G401.6 (cell line): Measurements from ENCODE around the gene SHROOM2.

Experiments
- FAIRE-seq: peaks from 2 replicates; lab custom pipeline; 2012; peaks lifted over from hg19 to GRCh38; lab: Jason Lieb, UNC

The SHROOM2 gene

GRCh38 chrX:9866633-9867032, 80.4 kb downstream of the SHROOM2 start:
- no peak for FAIRE-seq

GRCh38 chrX:9867226-9867625, 81.0 kb downstream of the SHROOM2 start:
- FAIRE-seq: no peak

- FAIRE-seq: no peak
Measured at GRCh38 chrX:9867753-9868152, 81.5 kb downstream of the SHROOM2 start.

- no peak for FAIRE-seq
Measured at GRCh38 chrX:9871701-9872268, 85.6 kb downstream of the SHROOM2 start.

GRCh38 chrX:9873360-9873759, 87.1 kb downstream of the SHROOM2 start:
- no peak for FAIRE-seq

GRCh38 chrX:9873952-9874351, 87.7 kb downstream of the SHROOM2 start:
- no peak for FAIRE-seq

- FAIRE-seq: no peak
Measured at GRCh38 chrX:9874483-9874882, 88.3 kb downstream of the SHROOM2 start.

- no peak for FAIRE-seq
Measured at GRCh38 chrX:9875801-9876200, 89.6 kb downstream of the SHROOM2 start.

GRCh38 chrX:9876201-9876600, 90.0 kb downstream of the SHROOM2 start:
- no peak for FAIRE-seq

GRCh38 chrX:9878146-9878820, 92.1 kb downstream of the SHROOM2 start:
- no peak for FAIRE-seq

GRCh38 chrX:9880237-9880636, 94.0 kb downstream of the SHROOM2 start:
- no peak for FAIRE-seq

- FAIRE-seq: no peak
Measured at GRCh38 chrX:9880870-9881269, 94.6 kb downstream of the SHROOM2 start.

- FAIRE-seq: no peak
Measured at GRCh38 chrX:9882669-9883446, 96.6 kb downstream of the SHROOM2 start.

GRCh38 chrX:9884031-9884779, 98.0 kb downstream of the SHROOM2 start:
- FAIRE-seq: no peak

- no peak for FAIRE-seq
Measured at GRCh38 chrX:9885150-9885549, 98.9 kb downstream of the SHROOM2 start.

GRCh38 chrX:9887659-9888297, 101.5 kb downstream of the SHROOM2 start:
- no peak for FAIRE-seq

GRCh38 chrX:9888953-9889470, 102.8 kb downstream of the SHROOM2 start:
- no peak for FAIRE-seq

- FAIRE-seq: no peak
Measured at GRCh38 chrX:9890681-9891091, 104.5 kb downstream of the SHROOM2 start.

- FAIRE-seq: no peak
Measured at GRCh38 chrX:9895225-9895912, 109.1 kb downstream of the SHROOM2 start.

GRCh38 chrX:9897761-9898161, 111.5 kb downstream of the SHROOM2 start:
- FAIRE-seq: no peak

- FAIRE-seq: no peak
Measured at GRCh38 chrX:9899640-9900111, 113.4 kb downstream of the SHROOM2 start.
